A673 (cell line): ENCODE data around the gene ACLY.

ENCODE experiments used
- CTCF ChIP-seq: fragments of 300-800, 200-600 bp; sonication (generic); conservative IDR thresholded peaks from 2 replicates; pipeline ENCODE4 v1.5.1; 2017; ENCODE audit warnings: low read depth, mild to moderate bottlenecking, antibody characterized with exemption, low read length, moderate library complexity, mixed read lengths
- EZH2 ChIP-seq: fragments of 200-600 bp; sonication (generic); IDR thresholded peaks from 2 replicates; pipeline ENCODE4 v1.6.1; 2017; ENCODE audit warnings: borderline replicate concordance, low read depth, mild to moderate bottlenecking, mixed read lengths, antibody characterized with exemption, low read length; ENCODE audit not compliant: poor library complexity, severe bottlenecking

GRCh38 chr17:41912925-41913324 is 5.8 kb downstream of the ACLY start:
- TF ChIP-seq CTCF: no peak
- no peak for TF ChIP-seq EZH2
